ENCODE data around the gene EXOC4.

EXOC4 gene

DNA sequence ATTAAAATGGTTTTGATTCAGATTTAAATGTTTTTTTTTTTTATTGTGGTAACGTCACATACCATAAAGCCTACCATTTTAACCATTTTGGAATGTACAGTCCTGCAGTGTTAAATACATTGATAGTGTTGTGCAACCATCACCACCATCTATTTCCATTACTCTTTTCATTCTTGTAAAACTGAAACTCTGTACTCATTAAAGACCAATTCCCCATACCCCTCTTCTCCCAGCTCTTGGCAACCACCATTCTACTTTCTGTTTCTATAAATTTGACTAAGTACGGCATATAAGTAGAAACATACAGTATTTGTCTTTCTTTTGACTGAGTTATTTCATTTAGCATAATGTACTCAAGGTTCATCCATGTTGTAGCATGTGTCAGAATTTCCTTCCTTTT lies 96.2 kb downstream of the EXOC4 start:
- Histone ChIP-seq H3K4me3 (ENCODE audit: low read length, poor library complexity, severe bottlenecking) (no peak overlapping the region), H3K9ac (ENCODE audit: low read depth, low read length, poor library complexity, severe bottlenecking) (no peak overlapping the region), H3K27me3 (ENCODE audit: insufficient read depth, low read length, poor library complexity, severe bottlenecking) (no peaks in the 10 kb centered on the region), H3K9me3 (ENCODE audit: insufficient read depth, low read depth, low read length) (peaks cover 21% of the 10 kb centered on the region; the same call in 1 of the 2 replicates), H3K9me2 (replicated peaks; ENCODE audit: low read depth, low read length) (no peaks in the 10 kb centered on the region), H4K20me1 (ENCODE audit: insufficient read depth, low read length, poor library complexity, severe bottlenecking) (no peaks in the 10 kb centered on the region), H3K4me2 (ENCODE audit: low read depth, low read length, poor library complexity, severe bottlenecking) (no peak overlapping the region), H3K79me2 (ENCODE audit: insufficient read depth, low read length) (no peaks in the 10 kb centered on the region), H3K4me1 (ENCODE audit: insufficient read depth, low read length, poor library complexity, severe bottlenecking) (no peaks in the 10 kb centered on the region), H3F3A (ENCODE audit: low read depth) (no peaks in the 10 kb centered on the region), H2AFZ (ENCODE audit: low read length) (no peak overlapping the region), H3K36me3 (ENCODE audit: insufficient read depth, low read length) (no peaks in the 10 kb centered on the region)
- TF ChIP-seq, protein P1, sequence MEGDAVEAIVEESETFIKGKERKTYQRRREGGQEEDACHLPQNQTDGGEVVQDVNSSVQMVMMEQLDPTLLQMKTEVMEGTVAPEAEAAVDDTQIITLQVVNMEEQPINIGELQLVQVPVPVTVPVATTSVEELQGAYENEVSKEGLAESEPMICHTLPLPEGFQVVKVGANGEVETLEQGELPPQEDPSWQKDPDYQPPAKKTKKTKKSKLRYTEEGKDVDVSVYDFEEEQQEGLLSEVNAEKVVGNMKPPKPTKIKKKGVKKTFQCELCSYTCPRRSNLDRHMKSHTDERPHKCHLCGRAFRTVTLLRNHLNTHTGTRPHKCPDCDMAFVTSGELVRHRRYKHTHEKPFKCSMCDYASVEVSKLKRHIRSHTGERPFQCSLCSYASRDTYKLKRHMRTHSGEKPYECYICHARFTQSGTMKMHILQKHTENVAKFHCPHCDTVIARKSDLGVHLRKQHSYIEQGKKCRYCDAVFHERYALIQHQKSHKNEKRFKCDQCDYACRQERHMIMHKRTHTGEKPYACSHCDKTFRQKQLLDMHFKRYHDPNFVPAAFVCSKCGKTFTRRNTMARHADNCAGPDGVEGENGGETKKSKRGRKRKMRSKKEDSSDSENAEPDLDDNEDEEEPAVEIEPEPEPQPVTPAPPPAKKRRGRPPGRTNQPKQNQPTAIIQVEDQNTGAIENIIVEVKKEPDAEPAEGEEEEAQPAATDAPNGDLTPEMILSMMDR (conservative IDR thresholded peaks at IDR 0.05; ENCODE audit: low read length) = no peak
- TF ChIP-seq EZH2phosphoT487 (IDR thresholded peaks at IDR 0.05; ENCODE audit: borderline replicate concordance) = no peak

DNA sequence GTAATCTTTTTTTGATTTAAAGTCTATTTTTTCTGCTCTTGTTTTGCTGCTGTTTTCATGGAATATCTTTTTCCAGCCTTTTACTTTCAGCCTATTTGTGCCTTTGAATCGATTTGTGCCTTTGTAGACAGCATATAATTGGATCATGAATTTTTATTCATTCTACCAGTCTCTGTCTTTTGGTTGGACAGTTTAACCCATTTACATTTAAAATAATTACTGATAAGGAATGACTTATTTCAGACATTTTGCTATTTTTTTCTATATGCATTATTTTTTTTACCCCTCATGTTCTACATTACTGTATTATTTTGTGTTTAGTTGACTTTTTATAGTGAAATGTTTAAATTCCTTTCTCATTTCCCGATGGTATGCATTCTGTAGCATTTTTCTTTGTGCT lies 99.6 kb downstream of the EXOC4 start:
- Histone ChIP-seq H3K4me1 (ENCODE audit: insufficient read depth, low read length, poor library complexity, severe bottlenecking) (no peaks in the 10 kb centered on the region), H3K4me3 (ENCODE audit: low read length, poor library complexity, severe bottlenecking) (no peak overlapping the region), H3F3A (ENCODE audit: low read depth) (no peaks in the 10 kb centered on the region), H3K4me2 (ENCODE audit: low read depth, low read length, poor library complexity, severe bottlenecking) (no peak overlapping the region), H3K9me3 (ENCODE audit: insufficient read depth, low read depth, low read length) (peaks cover 21% of the 10 kb centered on the region; the same call in 1 of the 2 replicates), H3K9ac (ENCODE audit: low read depth, low read length, poor library complexity, severe bottlenecking) (no peak overlapping the region), H3K79me2 (ENCODE audit: insufficient read depth, low read length) (no peaks in the 10 kb centered on the region), H4K20me1 (ENCODE audit: insufficient read depth, low read length, poor library complexity, severe bottlenecking) (no peaks in the 10 kb centered on the region), H3K27me3 (ENCODE audit: insufficient read depth, low read length, poor library complexity, severe bottlenecking) (no peaks in the 10 kb centered on the region), H3K36me3 (ENCODE audit: insufficient read depth, low read length) (peaks cover 5% of the 10 kb centered on the region; the same call in 1 of the 2 replicates), H2AFZ (ENCODE audit: low read length) (no peak overlapping the region), H3K9me2 (replicated peaks; ENCODE audit: low read depth, low read length) (no peaks in the 10 kb centered on the region)
- no peak for TF ChIP-seq EZH2phosphoT487 (IDR thresholded peaks at IDR 0.05; ENCODE audit: borderline replicate concordance)
- TF ChIP-seq, protein P1 (conservative IDR thresholded peaks at IDR 0.05; ENCODE audit: low read length) = no peak

DNA sequence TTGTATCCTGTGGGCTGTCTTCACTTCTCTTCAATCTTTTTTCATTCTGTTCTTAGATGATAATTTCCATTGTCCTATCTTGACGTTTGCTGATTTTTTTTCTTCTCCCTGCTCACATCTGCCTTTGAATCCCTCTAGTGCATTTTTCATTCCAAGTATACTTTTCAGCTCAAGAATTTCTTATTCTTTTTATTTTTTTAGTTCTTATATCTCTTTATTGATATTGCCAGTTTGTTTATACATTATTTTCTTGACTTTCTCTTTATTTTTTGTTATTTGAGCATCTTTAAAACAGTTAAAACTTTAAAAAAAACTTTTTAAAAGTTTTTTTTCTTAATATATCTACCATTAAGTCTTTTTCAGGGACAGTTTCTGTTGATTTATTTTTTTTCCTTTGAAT lies 100.9 kb downstream of the EXOC4 start:
- peaks cover 21% of the 10 kb centered on the region; the same call in 1 of the 2 replicates for H3K9me3 ChIP-seq (ENCODE audit: insufficient read depth, low read depth, low read length)
- H3F3A ChIP-seq (ENCODE audit: low read depth) = no peaks in the 10 kb centered on the region
- peaks cover 5% of the 10 kb centered on the region; the same call in 1 of the 2 replicates for H3K36me3 ChIP-seq (ENCODE audit: insufficient read depth, low read length)
- no peaks in the 10 kb centered on the region for H3K79me2 ChIP-seq (ENCODE audit: insufficient read depth, low read length)
- H3K9me2 ChIP-seq (replicated peaks; ENCODE audit: low read depth, low read length) = no peaks in the 10 kb centered on the region
- no peaks in the 10 kb centered on the region for H3K27me3 ChIP-seq (ENCODE audit: insufficient read depth, low read length, poor library complexity, severe bottlenecking)
- no peaks in the 10 kb centered on the region for H4K20me1 ChIP-seq (ENCODE audit: insufficient read depth, low read length, poor library complexity, severe bottlenecking)
- H2AFZ ChIP-seq (ENCODE audit: low read length) = no peak overlapping the region
- H3K4me1 ChIP-seq (ENCODE audit: insufficient read depth, low read length, poor library complexity, severe bottlenecking) = no peaks in the 10 kb centered on the region
- no peak overlapping the region for H3K4me3 ChIP-seq (ENCODE audit: low read length, poor library complexity, severe bottlenecking)
- TF ChIP-seq EZH2phosphoT487 (IDR thresholded peaks at IDR 0.05; ENCODE audit: borderline replicate concordance) = no peak
- TF ChIP-seq, protein P1 (conservative IDR thresholded peaks at IDR 0.05; ENCODE audit: low read length) = no peak
- H3K4me2 ChIP-seq (ENCODE audit: low read depth, low read length, poor library complexity, severe bottlenecking) = no peak overlapping the region
- no peak overlapping the region for H3K9ac ChIP-seq (ENCODE audit: low read depth, low read length, poor library complexity, severe bottlenecking)
